Mesendoderm (in vitro differentiated cells): ENCODE results near the gene SF3A1.

Experiments used
- DNase-seq: peaks from one replicate; pipeline ENCODE4 v3.0.0; 2013
- H2AK5ac ChIP-seq: 2 replicates; pipeline ENCODE4 v1.6.1; 2013; ENCODE audit warnings: low read length, inconsistent platforms
- H2BK120ac ChIP-seq: 2 replicates; pipeline ENCODE4 v1.6.1; 2013; ENCODE audit warnings: low read depth, mild to moderate bottlenecking, low read length, moderate library complexity, mixed read lengths
- H2BK15ac ChIP-seq: replicated peaks from 2 replicates; pipeline ENCODE4 v1.6.1; 2013; ENCODE audit warnings: low read depth, mild to moderate bottlenecking, moderate library complexity
- H2BK5ac ChIP-seq: 2 replicates; pipeline ENCODE4 v1.6.1; 2013; ENCODE audit warnings: low read length, inconsistent platforms
- H3K18ac ChIP-seq: 2 replicates; pipeline ENCODE4 v1.6.1; 2013; ENCODE audit warnings: mild to moderate bottlenecking, low read length, mixed read lengths
- H3K23ac ChIP-seq: one replicate; pipeline ENCODE4 v1.6.1; 2013; ENCODE audit warnings: low read length
- H3K27ac ChIP-seq: 2 replicates; pipeline ENCODE4 v1.5.1; 2013; ENCODE audit warnings: low read depth, mild to moderate bottlenecking, inconsistent platforms, low read length, moderate library complexity
- H3K27me3 ChIP-seq: 2 replicates; pipeline ENCODE4 v1.6.1; 2013; ENCODE audit warnings: low read length, control low read depth, mild to moderate bottlenecking, inconsistent platforms; ENCODE audit not compliant: insufficient read depth, poor library complexity
- H3K36me3 ChIP-seq: 2 replicates; pipeline ENCODE4 v1.6.1; 2013; ENCODE audit warnings: low read length, inconsistent platforms; ENCODE audit not compliant: control insufficient read depth, insufficient read depth
- H3K4ac ChIP-seq: one replicate; pipeline ENCODE4 v1.6.1; 2013; ENCODE audit warnings: low read depth, mild to moderate bottlenecking, low read length, moderate library complexity
- H3K4me1 ChIP-seq: 2 replicates; pipeline ENCODE4 v1.6.1; 2013; ENCODE audit warnings: low read depth, low read length, inconsistent platforms; ENCODE audit not compliant: control insufficient read depth
- H3K4me2 ChIP-seq: 2 replicates; pipeline ENCODE4 v1.6.1; 2013; ENCODE audit warnings: low read length
- H3K4me3 ChIP-seq: 2 replicates; pipeline ENCODE4 v1.5.1; 2013; ENCODE audit warnings: mild to moderate bottlenecking, low read length
- H3K56ac ChIP-seq: one replicate; pipeline ENCODE4 v1.6.1; 2013; ENCODE audit warnings: low read length
- H3K79me1 ChIP-seq: 2 replicates; pipeline ENCODE4 v1.6.1; 2013; ENCODE audit warnings: low read length, inconsistent platforms
- H3K79me2 ChIP-seq: 2 replicates; pipeline ENCODE4 v1.6.1; 2013; ENCODE audit warnings: mild to moderate bottlenecking, low read length; ENCODE audit not compliant: control insufficient read depth, insufficient read depth
- H3K9ac ChIP-seq: 2 replicates; pipeline ENCODE4 v1.6.1; 2013; ENCODE audit warnings: low read length, inconsistent platforms
- H4K5ac ChIP-seq: one replicate; pipeline ENCODE4 v1.6.1; 2013; ENCODE audit warnings: low read length
- H4K8ac ChIP-seq: one replicate; pipeline ENCODE4 v1.6.1; 2013; ENCODE audit warnings: low read depth, mild to moderate bottlenecking, control low read depth, low read length, moderate library complexity
- WGBS: extraction: QIAGEN DNeasy Blood & Tissue Kit; methylation state at CpG from one replicate; pipeline ENCODE4 v1.1.7; 2013; ENCODE audit warnings: low lambda C conversion rate, missing lambda C conversion rate; ENCODE audit not compliant: insufficient coverage; ENCODE audit errors: extremely low coverage; 5-methylcytosine and 5-hydroxymethylcytosine counted together

SF3A1 gene

GRCh38 chr22:30289141-30289979, 67.3 kb downstream of the SF3A1 start, which contains the start of gene CASTOR1:
TSS of gene CASTOR1 (minus strand) at chr22:30289505. CDS start at chr22:30289497, 8 bp downstream.
- H3K79me1 ChIP-seq: no peaks in the 10 kb centered on the region
- H4K5ac ChIP-seq: no peak within 1 kb of the TSS
- no peak within 1 kb of the TSS for H3K23ac ChIP-seq
- no peaks in the 10 kb centered on the region for H3K36me3 ChIP-seq
- peak within 1 kb of the TSS; percentile 88 for H3K56ac ChIP-seq
- H2AK5ac ChIP-seq: no peak within 1 kb of the TSS
- no peak within 1 kb of the TSS for H3K4ac ChIP-seq
- H2BK5ac ChIP-seq: no peak within 1 kb of the TSS
- no peaks in the 10 kb centered on the region for H3K79me2 ChIP-seq
- WGBS: no CpG with 5 or more reads among the region's 85 CpGs
- H3K4me3 ChIP-seq: peak within 1 kb of the TSS; percentile 60
- no peak within 1 kb of the TSS for H2BK120ac ChIP-seq
- peaks cover 11% of the 10 kb centered on the region for H3K4me1 ChIP-seq
- H4K8ac ChIP-seq: no peak within 1 kb of the TSS
- H3K9ac ChIP-seq: peak within 1 kb of the TSS; percentile 79
- DNase-seq: peak; percentile 99
- H3K18ac ChIP-seq: peak within 1 kb of the TSS; percentile 15
- H3K27ac ChIP-seq: peak within 1 kb of the TSS; percentile 18
- H2BK15ac ChIP-seq: no peak within 1 kb of the TSS
- no peaks in the 10 kb centered on the region for H3K27me3 ChIP-seq
- H3K4me2 ChIP-seq: peak within 1 kb of the TSS; percentile 97

GRCh38 chr22:30288419-30289140, 68.1 kb downstream of the SF3A1 start:
- Histone ChIP-seq H3K27ac (peak overlapping the region; percentile 18), H4K8ac (no peak overlapping the region), H3K79me1 (no peaks in the 10 kb centered on the region), H3K4me3 (peak overlapping the region; percentile 60), H3K79me2 (no peaks in the 10 kb centered on the region), H2AK5ac (no peak overlapping the region), H4K5ac (no peak overlapping the region), H2BK5ac (no peak overlapping the region), H3K27me3 (no peaks in the 10 kb centered on the region), H2BK120ac (no peak overlapping the region), H3K23ac (no peak overlapping the region), H3K56ac (peak overlapping the region; percentile 88), H3K4me1 (peaks cover 11% of the 10 kb centered on the region), H3K18ac (peak overlapping the region; percentile 15), H3K9ac (peak overlapping the region; percentile 79), H3K4ac (no peak overlapping the region), H2BK15ac (no peak overlapping the region), H3K4me2 (peak overlapping the region; percentile 84), H3K36me3 (no peaks in the 10 kb centered on the region)
- DNase-seq: peak; percentile 12
- no CpG with 5 or more reads among the region's 27 CpGs for WGBS

- Histone ChIP-seq H2BK15ac (no peak overlapping the region), H3K4me3 (no peak overlapping the region), H3K4me1 (peaks cover 11% of the 10 kb centered on the region), H2AK5ac (no peak overlapping the region), H3K4me2 (no peak overlapping the region), H3K36me3 (no peaks in the 10 kb centered on the region), H3K18ac (no peak overlapping the region), H3K56ac (no peak overlapping the region), H4K5ac (no peak overlapping the region), H3K4ac (no peak overlapping the region), H3K23ac (no peak overlapping the region), H3K27me3 (no peaks in the 10 kb centered on the region), H3K27ac (no peak overlapping the region), H3K79me2 (no peaks in the 10 kb centered on the region), H3K79me1 (no peaks in the 10 kb centered on the region), H4K8ac (no peak overlapping the region), H2BK120ac (no peak overlapping the region), H2BK5ac (no peak overlapping the region), H3K9ac (peak overlapping the region; percentile 8)
- whole genome bisulfite sequencing: no CpG with 5 or more reads among the region's 5 CpGs
- peak; percentile 98 for DNase-seq
These were observed 68.9 kb downstream of the SF3A1 start for GRCh38 chr22:30287648-30288418.

- WGBS: no CpG with 5 or more reads among the region's 31 CpGs
- Histone ChIP-seq H4K5ac (no peak overlapping the region), H3K4me2 (no peak overlapping the region), H3K79me1 (no peaks in the 10 kb centered on the region), H3K56ac (no peak overlapping the region), H3K4ac (no peak overlapping the region), H2BK120ac (no peak overlapping the region), H3K4me3 (no peak overlapping the region), H3K27ac (no peak overlapping the region), H3K9ac (no peak overlapping the region), H3K18ac (no peak overlapping the region), H3K79me2 (no peaks in the 10 kb centered on the region), H3K36me3 (no peaks in the 10 kb centered on the region), H3K4me1 (peaks cover 11% of the 10 kb centered on the region), H2BK5ac (no peak overlapping the region), H2AK5ac (no peak overlapping the region), H3K27me3 (no peaks in the 10 kb centered on the region), H3K23ac (no peak overlapping the region), H2BK15ac (no peak overlapping the region), H4K8ac (no peak overlapping the region)
- DNase-seq: peak; percentile 73
These were observed 69.7 kb downstream of the SF3A1 start for GRCh38 chr22:30286813-30287647.

- H3K9ac ChIP-seq: no peak overlapping the region
- no CpG with 5 or more reads among the region's 5 CpGs for WGBS
These were observed 70.4 kb downstream of the SF3A1 start for GRCh38 chr22:30286331-30286730.

More at GRCh38 chr22:30286331-30286730, 70.4 kb downstream of the SF3A1 start:
- H3K4me3 ChIP-seq: no peak overlapping the region
- H4K5ac ChIP-seq: no peak overlapping the region
- no peak overlapping the region for H3K4ac ChIP-seq
- no peak overlapping the region for H2BK15ac ChIP-seq
- H3K79me2 ChIP-seq: no peaks in the 10 kb centered on the region
- DNase-seq: no peak
- H3K4me2 ChIP-seq: no peak overlapping the region
- no peaks in the 10 kb centered on the region for H3K27me3 ChIP-seq
- H2BK5ac ChIP-seq: no peak overlapping the region
- H2BK120ac ChIP-seq: no peak overlapping the region
- no peak overlapping the region for H3K18ac ChIP-seq
- H4K8ac ChIP-seq: no peak overlapping the region
- H3K27ac ChIP-seq: no peak overlapping the region
- peaks cover 11% of the 10 kb centered on the region for H3K4me1 ChIP-seq
- no peak overlapping the region for H3K23ac ChIP-seq
- no peak overlapping the region for H3K56ac ChIP-seq
- no peaks in the 10 kb centered on the region for H3K36me3 ChIP-seq
- no peaks in the 10 kb centered on the region for H3K79me1 ChIP-seq
- no peak overlapping the region for H2AK5ac ChIP-seq
